GM19043 (cell line): Measurements from ENCODE around the gene SPATA18.
A peak's percentile ranks its signal among the peaks of the same experiment; 100 is the strongest.

Experiments used
- ATAC-seq: cut with Tn5 transposase; IDR thresholded peaks from one replicate; pipeline ENCODE4 v1.9.1; 2021; ENCODE audit warnings: low read depth; ENCODE audit not compliant: unreplicated experiment

Gene SPATA18

GRCh38 chr4:52051213-52051614, at the start of gene SPATA18:
Gene SPATA18, plus strand, starts transcription at chr4:52051304. Its CDS starts 401 bp downstream, at chr4:52051705.
- ATAC-seq: peak; percentile 36

DNA sequence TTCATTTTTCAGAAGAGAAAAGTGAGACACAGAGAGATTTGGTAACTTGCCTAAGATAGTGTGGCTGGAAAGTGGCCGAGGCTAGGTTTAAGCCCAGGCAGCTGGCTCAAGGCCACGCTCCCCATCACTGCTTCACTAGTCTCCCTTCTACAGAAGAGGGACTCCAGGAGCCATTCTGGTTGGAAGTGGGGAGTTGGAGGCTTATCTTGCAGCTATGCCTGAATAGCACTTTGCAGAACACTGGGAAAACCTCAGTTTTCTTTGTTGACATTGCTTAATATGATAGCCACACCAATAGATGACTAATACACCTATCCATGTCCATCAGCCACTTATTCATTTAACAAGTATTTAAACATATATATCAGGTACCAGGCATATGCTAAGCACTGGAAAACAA, 49.5 kb upstream of the SPATA18 start:
- ATAC-seq: no peak

DNA sequence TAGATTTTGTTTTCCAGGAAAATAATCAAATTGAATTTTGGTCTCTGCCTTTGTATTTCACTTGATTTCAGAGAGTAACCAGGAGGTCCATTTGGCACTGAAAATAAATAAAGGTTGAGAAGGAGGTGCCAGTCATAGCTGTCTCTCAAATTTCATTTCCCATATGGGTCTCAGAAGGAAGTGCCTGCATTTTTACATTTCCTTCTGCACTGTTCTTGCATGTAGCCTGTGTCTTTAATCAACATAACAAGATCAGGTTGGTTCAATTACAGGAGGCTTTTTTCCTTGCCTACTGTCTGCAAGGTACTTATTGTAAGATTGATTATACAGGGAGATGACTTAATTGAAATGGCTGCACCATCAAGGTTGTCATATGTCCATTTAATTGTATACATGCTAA, 46.7 kb upstream of the SPATA18 start:
- no peak for ATAC-seq

DNA sequence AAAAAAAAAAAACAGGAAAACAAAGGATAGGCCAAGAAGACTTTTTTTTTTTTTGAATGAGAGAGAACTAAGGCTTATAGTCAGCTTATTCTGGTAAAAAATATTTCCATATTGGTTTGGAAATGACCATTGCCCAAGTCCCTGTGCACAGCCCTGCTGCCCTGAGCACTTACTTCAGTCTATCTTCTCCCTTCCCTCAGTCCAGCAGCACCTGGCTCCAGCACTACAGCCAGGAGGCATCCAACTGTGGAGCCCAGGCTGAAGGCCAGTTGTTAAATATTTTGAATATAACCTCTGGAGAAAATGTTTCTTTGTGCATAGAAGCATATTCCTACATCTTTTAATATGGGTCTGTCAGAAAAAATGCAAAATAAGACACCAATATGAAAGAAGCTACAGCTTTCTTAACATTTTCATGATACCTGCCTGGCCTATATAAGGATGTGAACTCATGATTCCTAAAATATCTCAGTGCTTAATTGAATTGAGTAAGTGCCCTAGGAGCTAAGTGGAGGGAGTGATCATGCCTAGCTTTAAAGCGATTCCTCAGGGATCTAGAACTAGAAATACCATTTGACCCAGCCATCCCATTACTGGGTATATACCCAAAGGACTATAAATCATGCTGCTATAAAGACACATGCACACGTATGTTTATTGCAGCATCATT, 45.4 kb upstream of the SPATA18 start:
- no peak for ATAC-seq

DNA sequence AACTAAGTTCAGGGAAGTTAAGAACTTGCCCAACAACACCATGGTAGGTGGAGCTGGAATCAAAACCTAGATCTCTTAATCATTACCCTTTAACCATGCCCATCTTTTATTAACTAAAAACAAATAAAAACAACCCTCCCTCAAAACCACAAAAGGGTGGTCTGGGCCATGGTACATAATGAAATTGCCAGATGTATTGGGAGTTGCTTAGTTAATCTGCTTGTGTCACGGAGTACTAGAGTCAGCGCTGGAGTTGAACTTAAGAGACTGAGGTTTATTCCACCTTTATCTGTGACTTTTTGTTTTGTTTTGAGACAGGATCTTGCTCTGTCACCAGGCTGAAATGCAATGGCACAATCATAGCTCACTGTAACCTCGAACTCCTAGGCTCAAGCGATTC, 44.2 kb upstream of the SPATA18 start:
- ATAC-seq: no peak

- ATAC-seq: no peak
These were observed 40.1 kb upstream of the SPATA18 start for GRCh38 chr4:52010986-52011385.

DNA sequence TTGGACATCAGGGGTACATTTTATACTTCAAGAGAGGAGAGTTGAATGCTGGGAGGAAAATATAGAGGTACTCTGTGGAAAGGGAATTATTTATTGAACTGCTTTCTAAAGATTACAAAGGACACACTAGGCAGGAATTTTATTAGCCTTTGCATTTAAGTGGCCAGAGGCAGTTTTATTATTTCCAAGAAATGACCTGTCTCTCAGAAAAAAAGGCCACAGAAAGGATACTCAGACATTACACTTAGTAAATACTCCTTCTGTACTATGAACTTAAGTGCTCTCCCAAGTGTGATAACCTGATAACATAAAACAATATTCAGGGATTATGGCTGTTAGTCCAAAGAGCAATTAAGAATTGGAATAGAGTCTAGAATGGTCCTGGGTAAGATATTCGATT, 38.5 kb upstream of the SPATA18 start:
- ATAC-seq: no peak

DNA sequence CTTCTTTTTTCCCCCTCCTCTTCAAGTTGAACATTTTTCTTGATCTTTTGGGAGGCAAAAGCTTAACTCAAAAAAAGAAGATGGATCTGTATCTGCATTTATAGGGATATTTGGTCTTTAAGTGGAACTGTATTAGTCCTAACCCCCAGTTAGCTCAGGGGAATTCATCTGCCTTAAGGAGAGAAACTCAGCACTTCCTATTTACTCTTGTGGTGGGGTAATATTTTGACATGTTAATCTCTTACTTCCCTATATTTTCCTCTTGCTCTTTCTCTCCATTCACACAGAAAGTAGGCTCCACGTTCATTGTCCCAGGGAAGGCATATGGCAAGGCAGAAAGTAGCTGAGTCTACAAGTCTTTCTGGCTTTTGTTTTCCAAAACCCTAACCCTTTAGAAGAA, 36.2 kb upstream of the SPATA18 start:
- ATAC-seq: no peak

DNA sequence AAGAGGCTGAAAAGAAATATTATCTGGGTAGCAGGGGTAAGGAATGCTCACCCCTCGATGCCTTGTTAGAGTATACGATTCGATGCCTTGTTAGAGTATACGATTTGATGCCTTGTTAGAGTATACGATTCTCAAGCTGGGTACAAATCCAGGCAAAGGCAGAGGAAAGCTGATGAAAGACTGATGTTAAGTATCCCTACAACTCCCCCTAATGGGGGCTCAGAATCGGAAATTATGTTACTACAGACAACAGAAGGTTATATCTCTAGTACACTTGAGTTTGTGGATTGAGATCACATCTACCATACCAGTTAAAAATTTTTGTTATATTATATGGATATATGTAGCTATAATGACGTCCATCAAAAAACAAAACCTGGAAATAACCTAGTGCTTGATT, 35.7 kb upstream of the SPATA18 start:
- ATAC-seq: no peak

DNA sequence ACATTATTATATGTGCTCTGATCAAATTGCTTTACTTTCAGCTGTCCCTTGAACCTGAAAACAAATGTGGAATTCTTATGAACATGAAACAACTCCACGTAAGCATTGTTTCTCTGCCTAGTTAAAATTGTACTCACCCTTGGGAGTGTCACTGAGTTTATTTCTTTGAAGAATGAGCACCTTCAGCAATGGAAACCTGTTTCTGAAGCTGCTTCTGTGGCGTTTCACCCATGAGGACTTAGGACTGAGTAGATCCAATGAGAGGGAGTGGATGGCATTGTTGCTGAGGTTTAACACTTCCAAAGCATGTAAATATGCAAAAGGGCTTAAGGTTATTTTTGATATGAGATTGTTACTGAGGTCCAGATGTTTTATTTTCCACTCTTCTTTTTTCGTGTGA, 34.1 kb upstream of the SPATA18 start:
- no peak for ATAC-seq

GRCh38 chr4:52017814-52018213, 33.3 kb upstream of the SPATA18 start:
- ATAC-seq: no peak

GRCh38 chr4:52019936-52020657, 31.0 kb upstream of the SPATA18 start, which contains the start of gene LRRC66:
Gene LRRC66, minus strand, starts transcription at chr4:52020363. Its CDS starts 2,750 bp downstream, at chr4:52017613.
- no peak for ATAC-seq

DNA sequence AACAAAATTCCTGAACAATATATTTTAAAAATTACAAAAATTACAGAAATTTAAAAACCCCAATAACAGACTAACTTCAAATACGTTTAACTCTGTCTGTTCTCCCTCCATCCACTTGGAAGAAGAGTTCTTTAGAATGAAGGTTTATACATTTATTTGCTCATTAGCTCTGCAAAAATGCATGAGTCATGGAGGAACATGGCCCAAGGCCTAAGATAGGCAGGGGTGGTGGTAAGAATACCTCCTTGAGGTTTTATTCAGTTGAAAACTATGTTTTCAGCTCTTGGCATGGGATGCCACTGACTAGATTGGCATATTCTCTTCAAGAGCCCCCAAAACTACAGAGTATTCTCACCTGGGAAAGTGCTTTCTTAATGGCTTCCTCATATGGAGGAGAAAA, 22.1 kb upstream of the SPATA18 start:
- ATAC-seq: no peak

- ATAC-seq: no peak
These were observed 19.1 kb upstream of the SPATA18 start for GRCh38 chr4:52032005-52032404.

- ATAC-seq: no peak
These were observed 15.9 kb upstream of the SPATA18 start for GRCh38 chr4:52035190-52035589.

- no peak for ATAC-seq
These were observed 14.1 kb upstream of the SPATA18 start for GRCh38 chr4:52036886-52037530.

- ATAC-seq: peak; percentile 38
These were observed 13.4 kb upstream of the SPATA18 start for GRCh38 chr4:52037689-52038102.

DNA sequence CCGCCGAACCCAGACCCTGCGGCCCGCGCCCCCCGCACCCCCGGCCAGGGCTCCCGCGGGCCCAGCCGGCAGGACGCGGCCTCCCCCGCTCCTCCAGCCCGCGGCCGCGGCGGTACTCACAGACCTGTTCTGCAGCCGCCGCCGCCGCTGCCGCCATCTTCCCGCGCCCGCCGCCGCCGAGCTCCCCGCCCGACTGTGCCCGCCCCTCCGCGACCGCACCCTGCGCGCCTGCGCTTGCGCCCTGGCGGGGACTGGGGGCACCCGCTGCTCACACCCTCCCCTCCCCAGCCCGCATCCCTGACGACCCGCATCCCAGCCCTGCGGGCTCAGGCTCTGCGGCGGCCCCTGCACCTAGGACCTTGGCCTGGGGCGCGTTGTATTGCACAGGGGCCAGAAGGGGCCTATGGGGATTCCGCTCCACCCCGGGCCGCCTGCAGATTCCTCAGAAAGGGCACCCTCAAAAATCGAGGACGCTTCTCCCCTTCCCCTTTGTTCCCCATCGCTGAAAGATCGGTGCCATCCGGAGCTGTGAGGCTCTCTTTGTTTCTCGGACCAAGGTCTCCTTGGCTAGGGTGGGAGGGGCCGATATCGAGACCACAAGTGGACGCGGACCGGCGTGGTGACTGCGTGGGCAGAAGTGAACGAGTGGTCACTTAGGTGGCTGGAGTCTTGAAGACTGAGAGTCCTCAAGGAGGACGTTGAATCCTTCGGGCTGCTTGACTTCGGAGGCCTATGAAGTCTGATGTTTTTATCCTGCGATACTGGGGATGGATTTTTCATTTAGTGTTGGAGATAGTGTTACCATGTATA, 12.8 kb upstream of the SPATA18 start, which contains the start of gene SGCB:
SGCB (minus strand) TSS at position 197 of the 810 bp plus-strand sequence; CDS start at position 157, 40 bp downstream.
- ATAC-seq: peak; percentile 86

- no peak for ATAC-seq
These were observed 6.1 kb upstream of the SPATA18 start for GRCh38 chr4:52045028-52045427.

DNA sequence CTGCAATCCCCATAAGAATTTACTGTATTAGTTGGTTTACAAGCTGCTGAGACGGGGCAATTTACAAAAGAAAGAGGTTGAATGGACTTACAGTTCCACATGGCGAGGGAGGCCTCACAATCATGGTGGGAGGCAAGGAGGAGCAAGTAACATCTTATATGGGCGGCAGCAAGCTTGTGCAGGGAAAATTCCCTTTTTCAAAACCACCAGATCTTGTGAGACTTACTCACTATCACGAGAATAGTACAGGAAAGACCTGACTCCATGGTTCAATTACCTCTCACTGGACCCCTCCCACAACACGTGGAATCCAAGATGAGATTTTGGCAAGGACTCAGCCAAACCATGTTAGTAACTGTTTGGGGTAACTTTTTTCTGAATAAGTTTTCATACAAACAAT, 1.8 kb upstream of the SPATA18 start:
- no peak for ATAC-seq
